Testis (tissue), 3 donors: ENCODE results near the gene KBTBD12. TPM values are rescaled to one million over a fixed set of nuclear protein-coding genes. Genes with fewer than 3 reads are reported as not detected.
"Not testable (repeated sequence)": the region's sequence is repeated elsewhere in the genome, so short reads cannot be mapped to it uniquely, and the experiment has no call there.

Experiments
- DNase-seq: peaks from one replicate; pipeline ENCODE4 v3.0.0-alpha.2; 2019
- H3K27ac ChIP-seq, 2 donors: fragments of 200-600 bp; sonication (generic); one replicate each; pipeline ENCODE4 v1.5.1; 2019
- H3K27me3 ChIP-seq: fragments of 200-600 bp; sonication (generic); one replicate; pipeline ENCODE4 v1.5.1; 2019
- H3K36me3 ChIP-seq: fragments of 200-600 bp; sonication (generic); one replicate; pipeline ENCODE4 v1.5.1; 2017; ENCODE audit warnings: low read depth; ENCODE audit errors: missing control alignments
- H3K4me1 ChIP-seq: fragments of 200-600 bp; sonication (generic); one replicate; pipeline ENCODE4 v1.5.1; 2019
- H3K4me3 ChIP-seq, 2 donors: fragments of 200-600 bp; sonication (generic); one replicate each; pipeline ENCODE4 v1.5.1; 2017 to 2019
- H3K9me3 ChIP-seq: fragments of 200-600 bp; sonication (generic); one replicate; pipeline ENCODE4 v1.5.1; 2017
- CTCF ChIP-seq, 3 experiments: fragments of 450-650 bp in 2 of 3; fragments of 200-600 bp in 1 of 3; sonication (generic) in 1 of 3; IDR thresholded peaks; one replicate each; pipeline ENCODE4 v1.5.1; 2016 to 2019; ENCODE audit warnings: antibody characterized with exemption in 3 of 3, mild to moderate bottlenecking in 2 of 3, moderate library complexity in 1 of 3
- POLR2A ChIP-seq: fragments of 450-650 bp; IDR thresholded peaks from one replicate; pipeline ENCODE4 v1.6.1; 2017; ENCODE audit warnings: antibody characterized with exemption, mild to moderate bottlenecking, moderate library complexity
- WGBS, 2 donors: methylation state at CpG; one replicate each; pipeline ENCODE4 v1.1.5; 2018; 5-methylcytosine and 5-hydroxymethylcytosine counted together
- intact Hi-C: fragments of 100-400 bp; cut with DNase I; formaldehyde crosslinking; loops from one replicate; pipeline ENCODE4 v1.15.1; 2023; ENCODE audit warnings: low total_unique reads
- polyA plus RNA-seq: library from polyadenylated mRNA; stranded (reverse); fragments of 350-450 nt; fragmentation: Illumina TruSeq; extraction: RNeasy Lipid Tissue Mini Kit (QIAGEN cat#74804); gene quantifications from one replicate; pipeline ENCODE4 v1.2.3, GENCODE V29; 2014; ENCODE audit warnings: low read depth, low replicate concordance; ENCODE audit not compliant: insufficient read depth
- total RNA-seq, 2 donors: library from RNA; depleted of rRNA; stranded (reverse); fragments of >200 nt; gene quantifications; one replicate each; pipeline ENCODE4 v1.2.3, GENCODE V29; 2016

KBTBD12 gene
- total and polyA plus RNA-seq, 3 donors from 2014 or later = 1.6 to 4.6 (median 2.7) TPM

- peak; percentile 33 for DNase-seq
- WGBS, 2 donors = 95% methylated on average over 9 of the region's 9 CpGs
- H3K27ac ChIP-seq, H3K4me3 ChIP-seq, H3K36me3 ChIP-seq, H3K27me3 ChIP-seq, H3K9me3 ChIP-seq, intact Hi-C loops: not testable (repeated sequence)
- peak in 1 of 3 experiments; percentile 11 for TF ChIP-seq CTCF (IDR thresholded peaks at IDR 0.05)
- peaks cover 18% of the 10 kb centered on the region for H3K4me1 ChIP-seq
These were observed 24.3 kb upstream of the KBTBD12 start for GRCh38 chr3:127890651-127891290.

- no peaks in the 10 kb centered on the region for H3K27me3 ChIP-seq
- WGBS, 2 donors = 88 to 97% methylated on average over 2 to 3 of the region's 3 CpGs
- intact Hi-C loops = no loop called here
These were observed 20.6 kb upstream of the KBTBD12 start for GRCh38 chr3:127894481-127894880.

GRCh38 chr3:127899200-127899599 lies 15.8 kb upstream of the KBTBD12 start:
- Histone ChIP-seq H3K27me3 (no peaks in the 10 kb centered on the region), H3K4me3 (no peak overlapping the region), H3K9me3 (no peaks in the 10 kb centered on the region), H3K27ac (no peak overlapping the region), H3K4me1 (no peaks in the 10 kb centered on the region), H3K36me3 (no peaks in the 10 kb centered on the region)
- DNase-seq = no peak
- intact Hi-C loops = no loop called here
- 88 to 94% methylated on average over 6 of the region's 6 CpGs for WGBS, 2 donors
- TF ChIP-seq POLR2A (no peak), CTCF (IDR thresholded peaks at IDR 0.05) (no peak)

More at GRCh38 chr3:127894481-127894880, 20.6 kb upstream of the KBTBD12 start:
- H3K4me3 ChIP-seq = no peak overlapping the region
- H3K9me3 ChIP-seq = no peaks in the 10 kb centered on the region
- H3K4me1 ChIP-seq = peaks cover 6% of the 10 kb centered on the region
- H3K27ac ChIP-seq = no peak overlapping the region
- no peaks in the 10 kb centered on the region for H3K36me3 ChIP-seq
- TF ChIP-seq CTCF (IDR thresholded peaks at IDR 0.05) (no peak), POLR2A (no peak)
- no peak for DNase-seq

DNA sequence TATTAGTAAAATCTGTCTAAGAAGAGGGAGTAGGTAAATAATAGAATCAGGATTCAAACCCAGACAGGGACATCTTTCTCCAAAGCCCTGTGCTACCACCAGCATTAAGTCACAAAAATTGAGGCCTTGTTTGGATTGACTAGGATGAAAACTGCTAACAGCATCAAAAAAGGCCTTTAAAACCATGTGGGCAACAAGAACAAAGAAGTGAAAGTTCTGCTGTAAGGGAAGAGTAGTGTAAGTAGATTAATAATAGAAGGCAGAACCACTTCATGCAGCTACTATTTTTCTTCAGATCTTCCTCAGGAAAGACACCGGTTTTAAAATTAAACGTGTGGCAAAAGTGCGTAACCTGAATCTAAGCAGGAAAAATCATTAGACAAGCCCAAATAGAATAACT lies 15.3 kb upstream of the KBTBD12 start:
- Histone ChIP-seq H3K9me3 (no peaks in the 10 kb centered on the region), H3K36me3 (no peaks in the 10 kb centered on the region), H3K27ac (no peak overlapping the region), H3K27me3 (no peaks in the 10 kb centered on the region), H3K4me1 (no peaks in the 10 kb centered on the region), H3K4me3 (no peak overlapping the region)
- intact Hi-C loops = no loop called here
- TF ChIP-seq CTCF (IDR thresholded peaks at IDR 0.05) = no peak
- no peak for TF ChIP-seq POLR2A
- 38 to 48% methylated on average over 3 of the region's 3 CpGs for WGBS, 2 donors
- no peak for DNase-seq

GRCh38 chr3:127900536-127900935 lies 14.5 kb upstream of the KBTBD12 start:
- Histone ChIP-seq H3K4me3 (no peak overlapping the region), H3K4me1 (no peaks in the 10 kb centered on the region), H3K27me3 (no peaks in the 10 kb centered on the region), H3K9me3 (no peaks in the 10 kb centered on the region), H3K36me3 (no peaks in the 10 kb centered on the region), H3K27ac (no peak overlapping the region)
- no peak for DNase-seq
- intact Hi-C loops = no loop called here
- 93 to 96% methylated on average over 5 of the region's 5 CpGs for WGBS, 2 donors
- TF ChIP-seq POLR2A = no peak
- TF ChIP-seq CTCF (IDR thresholded peaks at IDR 0.05) = no peak
